Measurements from ENCODE around the gene DIP2C.
"Not testable (repeated sequence)": the region's sequence is repeated elsewhere in the genome, so short reads cannot be mapped to it uniquely, and the experiment has no call there.

Gene DIP2C

GRCh38 chr10:266974-267425, 422.5 kb downstream of the DIP2C start:
- Histone ChIP-seq H3K4me3 (ENCODE audit: low read length, poor library complexity, severe bottlenecking) (no peak overlapping the region), H3F3A (ENCODE audit: low read depth) (0 out of 2 replicates have a peak, but pooled peaks cover 4% of the 10 kb centered on the region), H3K9ac (ENCODE audit: low read depth, low read length, poor library complexity, severe bottlenecking) (no peak overlapping the region), H3K9me3 (ENCODE audit: insufficient read depth, low read depth, low read length) (no peaks in the 10 kb centered on the region), H3K4me2 (ENCODE audit: low read depth, low read length, poor library complexity, severe bottlenecking) (no peak overlapping the region), H4K20me1 (ENCODE audit: insufficient read depth, low read length, poor library complexity, severe bottlenecking) (no peaks in the 10 kb centered on the region), H3K79me2 (ENCODE audit: insufficient read depth, low read length) (no peaks in the 10 kb centered on the region), H3K36me3 (ENCODE audit: insufficient read depth, low read length) (no peaks in the 10 kb centered on the region), H2AFZ (ENCODE audit: low read length) (no peak overlapping the region), H3K9me2 (replicated peaks; ENCODE audit: low read depth, low read length) (no peaks in the 10 kb centered on the region), H3K4me1 (ENCODE audit: insufficient read depth, low read length, poor library complexity, severe bottlenecking) (peaks cover 54% of the 10 kb centered on the region), H3K27me3 (ENCODE audit: insufficient read depth, low read length, poor library complexity, severe bottlenecking) (no peaks in the 10 kb centered on the region)
- TF ChIP-seq EZH2phosphoT487 (IDR thresholded peaks at IDR 0.05; ENCODE audit: borderline replicate concordance) (no peak), CTCF (conservative IDR thresholded peaks at IDR 0.05; ENCODE audit: low read length) (no peak)

GRCh38 chr10:265816-266588, 423.5 kb downstream of the DIP2C start:
- H3K9ac ChIP-seq (ENCODE audit: low read depth, low read length, poor library complexity, severe bottlenecking); H3F3A ChIP-seq (ENCODE audit: low read depth); H3K36me3 ChIP-seq (ENCODE audit: insufficient read depth, low read length); H3K9me3 ChIP-seq (ENCODE audit: insufficient read depth, low read depth, low read length); H3K27me3 ChIP-seq (ENCODE audit: insufficient read depth, low read length, poor library complexity, severe bottlenecking); H2AFZ ChIP-seq (ENCODE audit: low read length); H3K9me2 ChIP-seq (replicated peaks; ENCODE audit: low read depth, low read length); H3K79me2 ChIP-seq (ENCODE audit: insufficient read depth, low read length); H4K20me1 ChIP-seq (ENCODE audit: insufficient read depth, low read length, poor library complexity, severe bottlenecking): not testable (repeated sequence)
- Histone ChIP-seq H3K4me3 (ENCODE audit: low read length, poor library complexity, severe bottlenecking) (peak overlapping the region; percentile 39), H3K4me1 (ENCODE audit: insufficient read depth, low read length, poor library complexity, severe bottlenecking) (peaks cover 48% of the 10 kb centered on the region), H3K4me2 (ENCODE audit: low read depth, low read length, poor library complexity, severe bottlenecking) (peak overlapping the region; percentile 66)

- Histone ChIP-seq H3K9ac (ENCODE audit: low read depth, low read length, poor library complexity, severe bottlenecking) (peak overlapping the region; percentile 20), H3K4me2 (ENCODE audit: low read depth, low read length, poor library complexity, severe bottlenecking) (peak overlapping the region; percentile 66), H3K4me3 (ENCODE audit: low read length, poor library complexity, severe bottlenecking) (peak overlapping the region; percentile 39), H3K4me1 (ENCODE audit: insufficient read depth, low read length, poor library complexity, severe bottlenecking) (peaks cover 44% of the 10 kb centered on the region)
- H2AFZ ChIP-seq (ENCODE audit: low read length); H3K27me3 ChIP-seq (ENCODE audit: insufficient read depth, low read length, poor library complexity, severe bottlenecking); H3F3A ChIP-seq (ENCODE audit: low read depth); H4K20me1 ChIP-seq (ENCODE audit: insufficient read depth, low read length, poor library complexity, severe bottlenecking); H3K36me3 ChIP-seq (ENCODE audit: insufficient read depth, low read length); H3K9me3 ChIP-seq (ENCODE audit: insufficient read depth, low read depth, low read length); H3K79me2 ChIP-seq (ENCODE audit: insufficient read depth, low read length); H3K9me2 ChIP-seq (replicated peaks; ENCODE audit: low read depth, low read length): not testable (repeated sequence)
These were observed 424.4 kb downstream of the DIP2C start for GRCh38 chr10:265074-265440.

GRCh38 chr10:264160-265073, 425.1 kb downstream of the DIP2C start:
- not testable (repeated sequence) for H3K4me3 ChIP-seq (ENCODE audit: low read length, poor library complexity, severe bottlenecking); H3F3A ChIP-seq (ENCODE audit: low read depth); H3K9ac ChIP-seq (ENCODE audit: low read depth, low read length, poor library complexity, severe bottlenecking); H2AFZ ChIP-seq (ENCODE audit: low read length); H3K79me2 ChIP-seq (ENCODE audit: insufficient read depth, low read length); H3K36me3 ChIP-seq (ENCODE audit: insufficient read depth, low read length); H3K27me3 ChIP-seq (ENCODE audit: insufficient read depth, low read length, poor library complexity, severe bottlenecking); H4K20me1 ChIP-seq (ENCODE audit: insufficient read depth, low read length, poor library complexity, severe bottlenecking); H3K9me2 ChIP-seq (replicated peaks; ENCODE audit: low read depth, low read length); H3K9me3 ChIP-seq (ENCODE audit: insufficient read depth, low read depth, low read length)
- Histone ChIP-seq H3K4me1 (ENCODE audit: insufficient read depth, low read length, poor library complexity, severe bottlenecking) (peaks cover 38% of the 10 kb centered on the region), H3K4me2 (ENCODE audit: low read depth, low read length, poor library complexity, severe bottlenecking) (peak overlapping the region; percentile 66)

Measured in Loucy (cell line).